GM12874 (cell line): ENCODE results near the gene MAP1B.

ENCODE experiments used
- TF ChIP-seq, protein P1 (sequence below): IDR thresholded peaks from 2 replicates; pipeline ENCODE4 v1.5.1; 2011; ENCODE audit warnings: low read depth, mild to moderate bottlenecking, control low read depth, low read length, moderate library complexity; ENCODE audit not compliant: insufficient read depth

The MAP1B gene

DNA sequence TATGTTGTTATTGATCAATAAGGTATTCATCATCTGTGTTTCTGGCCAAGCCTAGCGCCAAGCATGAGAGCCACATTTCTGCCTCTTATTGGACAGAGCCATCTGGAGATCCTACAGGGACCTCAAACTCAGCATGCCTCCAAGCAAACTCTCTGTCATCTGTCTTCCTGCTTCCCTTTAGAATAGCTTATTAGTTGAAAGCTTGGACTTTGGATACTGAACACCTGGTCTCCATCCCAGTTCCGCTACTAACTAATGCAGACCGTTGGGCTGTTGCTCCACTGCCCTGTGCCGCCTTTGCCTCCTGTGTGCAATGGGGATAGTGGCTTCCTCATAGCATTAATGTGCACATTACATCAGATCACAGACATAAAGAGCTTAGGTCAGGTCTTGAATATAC, 65.5 kb downstream of the MAP1B start:
- TF ChIP-seq, protein P1, sequence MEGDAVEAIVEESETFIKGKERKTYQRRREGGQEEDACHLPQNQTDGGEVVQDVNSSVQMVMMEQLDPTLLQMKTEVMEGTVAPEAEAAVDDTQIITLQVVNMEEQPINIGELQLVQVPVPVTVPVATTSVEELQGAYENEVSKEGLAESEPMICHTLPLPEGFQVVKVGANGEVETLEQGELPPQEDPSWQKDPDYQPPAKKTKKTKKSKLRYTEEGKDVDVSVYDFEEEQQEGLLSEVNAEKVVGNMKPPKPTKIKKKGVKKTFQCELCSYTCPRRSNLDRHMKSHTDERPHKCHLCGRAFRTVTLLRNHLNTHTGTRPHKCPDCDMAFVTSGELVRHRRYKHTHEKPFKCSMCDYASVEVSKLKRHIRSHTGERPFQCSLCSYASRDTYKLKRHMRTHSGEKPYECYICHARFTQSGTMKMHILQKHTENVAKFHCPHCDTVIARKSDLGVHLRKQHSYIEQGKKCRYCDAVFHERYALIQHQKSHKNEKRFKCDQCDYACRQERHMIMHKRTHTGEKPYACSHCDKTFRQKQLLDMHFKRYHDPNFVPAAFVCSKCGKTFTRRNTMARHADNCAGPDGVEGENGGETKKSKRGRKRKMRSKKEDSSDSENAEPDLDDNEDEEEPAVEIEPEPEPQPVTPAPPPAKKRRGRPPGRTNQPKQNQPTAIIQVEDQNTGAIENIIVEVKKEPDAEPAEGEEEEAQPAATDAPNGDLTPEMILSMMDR: no peak

DNA sequence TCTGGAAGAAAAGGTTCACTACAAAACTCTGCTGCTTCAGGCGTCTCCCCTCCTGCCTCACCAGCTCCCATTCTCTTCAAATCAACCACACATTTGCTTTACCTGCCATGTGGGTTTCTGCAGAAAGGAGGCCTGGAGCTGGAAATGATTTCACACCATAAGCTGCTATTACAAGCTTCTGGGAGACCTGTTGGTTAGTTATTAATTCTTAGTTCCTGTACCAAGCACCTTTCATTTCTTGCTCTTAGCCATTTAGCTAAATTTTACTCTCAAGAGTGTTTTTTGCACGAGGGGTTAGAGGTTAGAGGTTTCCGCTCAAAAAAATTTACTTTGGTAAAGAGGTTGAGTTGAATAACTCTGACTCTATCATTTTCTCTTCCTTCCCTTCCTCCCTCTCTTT, 70.3 kb downstream of the MAP1B start:
- TF ChIP-seq, protein P1: no peak

DNA sequence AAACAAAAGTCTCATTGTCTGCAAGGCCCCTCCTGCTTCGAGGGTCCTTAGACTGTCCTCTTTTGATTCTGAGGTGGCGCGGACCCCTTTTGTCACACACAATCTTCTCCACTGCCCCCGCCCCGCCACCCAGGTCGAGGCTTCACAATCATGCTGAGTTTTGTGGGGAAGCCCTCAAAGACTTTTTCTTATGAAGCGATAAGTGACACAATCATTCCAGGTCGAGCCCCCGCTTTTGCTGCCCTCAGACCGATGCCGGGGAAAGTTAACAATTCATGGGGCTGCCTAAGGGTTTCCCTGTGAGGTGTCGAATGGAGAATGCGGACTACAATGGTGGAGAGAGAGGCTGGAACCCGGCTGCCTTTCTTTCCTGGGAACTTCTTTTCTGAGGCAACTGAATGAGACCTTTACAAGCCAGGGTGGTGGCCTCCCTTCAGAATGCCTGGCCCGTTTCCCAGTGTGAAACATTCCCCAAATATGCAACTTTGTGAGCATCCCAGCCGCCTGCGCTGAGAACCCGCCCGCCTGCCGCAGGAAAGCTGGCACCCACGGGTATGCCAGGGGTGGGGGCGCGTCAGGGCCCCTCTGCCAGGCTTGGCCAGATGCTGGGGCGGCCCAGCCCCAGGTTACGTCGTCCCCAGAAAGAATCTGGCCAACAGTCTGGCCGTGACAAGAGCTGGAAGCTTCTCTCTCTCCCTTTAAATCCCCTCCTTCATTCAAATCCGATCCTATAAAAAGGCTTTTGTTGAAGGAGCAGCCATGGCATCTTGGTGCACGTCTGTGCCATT, 71.9 kb downstream of the MAP1B start:
- TF ChIP-seq, protein P1: no peak

DNA sequence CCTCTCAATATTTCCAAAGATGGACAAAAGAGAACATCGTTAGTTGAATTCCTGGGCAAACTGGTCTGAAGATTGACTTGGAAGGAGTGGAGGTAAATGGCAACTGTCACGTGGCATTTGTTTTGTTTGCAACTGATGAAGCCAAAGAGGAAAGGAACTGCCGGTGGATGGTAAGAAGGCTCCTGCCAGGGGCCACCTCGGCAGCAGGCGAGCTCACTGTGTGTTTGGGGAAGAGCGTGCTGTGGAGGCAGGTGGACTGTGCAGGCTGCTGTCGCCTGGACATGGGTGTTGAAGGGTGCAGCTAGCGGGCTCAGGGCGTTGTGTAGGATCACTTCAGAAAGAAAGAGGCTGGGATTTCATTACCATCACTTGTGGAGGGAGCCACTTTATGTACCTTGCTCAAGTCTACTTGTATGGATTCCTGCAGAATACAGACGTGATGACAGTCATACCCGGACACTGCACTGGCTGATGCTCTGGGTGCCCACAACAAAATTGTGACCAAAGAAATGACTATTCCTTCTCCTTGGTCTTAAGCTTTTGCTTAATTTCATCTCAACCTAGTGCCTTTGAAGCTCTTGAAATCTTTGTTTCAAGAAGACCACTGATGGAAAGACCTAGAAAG, 72.7 kb downstream of the MAP1B start:
- TF ChIP-seq, protein P1: no peak

DNA sequence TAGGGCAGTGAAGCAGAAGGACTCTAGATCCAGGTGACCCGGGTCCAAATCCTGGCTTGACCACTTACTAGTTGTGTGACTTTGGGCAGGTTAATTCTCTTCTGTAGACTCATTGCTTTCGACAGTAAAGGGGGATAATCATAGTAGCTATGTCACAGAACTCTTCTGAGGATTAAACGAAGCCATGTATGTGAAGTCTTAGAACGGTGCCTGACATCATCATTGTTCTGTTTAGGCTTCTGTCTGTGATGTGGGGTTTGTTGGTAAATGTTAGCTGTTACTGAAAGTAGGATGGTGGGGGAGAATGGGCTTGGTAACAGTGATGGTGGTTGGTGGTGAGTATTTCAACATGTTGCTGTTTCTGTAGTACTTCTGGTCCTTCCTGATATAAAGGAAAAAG, 73.7 kb downstream of the MAP1B start:
- TF ChIP-seq, protein P1: no peak

DNA sequence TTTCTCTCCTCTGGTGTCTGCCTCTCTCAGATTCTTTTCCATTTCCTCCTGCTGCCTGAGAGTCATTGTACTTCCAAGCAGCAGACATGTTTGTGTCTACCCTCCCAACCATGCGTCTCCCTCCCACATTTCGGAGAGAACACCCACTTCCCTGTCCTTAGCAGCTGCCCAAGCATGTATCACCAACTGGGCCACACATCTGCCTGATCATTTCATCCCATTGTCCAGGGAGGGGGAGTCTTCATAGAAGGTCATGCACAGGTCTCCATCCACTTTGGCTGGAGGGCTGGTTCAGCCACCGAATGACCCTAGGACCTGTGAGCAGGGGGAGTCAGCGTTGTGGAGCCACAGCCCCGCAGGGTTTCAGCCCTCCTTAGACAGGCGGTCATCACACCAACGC, 75.4 kb downstream of the MAP1B start:
- TF ChIP-seq, protein P1: no peak

DNA sequence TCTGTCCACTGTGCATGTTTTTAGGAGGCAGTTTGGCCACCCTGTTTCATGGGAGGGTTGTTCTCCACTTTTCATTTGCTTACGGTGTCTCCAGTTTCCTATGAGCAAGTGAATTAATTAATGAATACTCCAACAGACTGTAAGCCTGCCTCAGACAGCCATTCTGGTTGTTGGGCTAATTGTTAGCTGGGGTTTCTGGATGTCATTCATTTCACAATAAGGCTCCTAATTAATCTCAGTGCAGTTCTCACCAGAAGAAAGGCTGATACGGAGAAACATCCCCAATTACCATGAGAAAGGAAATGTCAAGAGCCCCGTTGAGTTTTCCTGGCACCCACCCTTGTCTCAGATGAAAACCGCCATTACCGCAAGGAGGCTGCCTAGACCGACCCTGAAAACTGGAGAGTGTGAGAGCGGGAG, 75.8 kb downstream of the MAP1B start:
- TF ChIP-seq, protein P1: no peak
